ENCODE data around the gene HTR3A.

HTR3A gene

GRCh38 chr11:113997473-113997872 is 22.6 kb downstream of the HTR3A start (continued):
- TF ChIP-seq ZNF791 (tag by site-specific recombination; IDR thresholded peaks at IDR 0.05) (no peak), ZNF544 (tag by site-specific recombination; IDR thresholded peaks at IDR 0.05) (no peak), REPIN1 (tag by site-specific recombination; IDR thresholded peaks at IDR 0.05; ENCODE audit: low read depth) (no peak)
- TF ChIP-seq, protein P1, sequence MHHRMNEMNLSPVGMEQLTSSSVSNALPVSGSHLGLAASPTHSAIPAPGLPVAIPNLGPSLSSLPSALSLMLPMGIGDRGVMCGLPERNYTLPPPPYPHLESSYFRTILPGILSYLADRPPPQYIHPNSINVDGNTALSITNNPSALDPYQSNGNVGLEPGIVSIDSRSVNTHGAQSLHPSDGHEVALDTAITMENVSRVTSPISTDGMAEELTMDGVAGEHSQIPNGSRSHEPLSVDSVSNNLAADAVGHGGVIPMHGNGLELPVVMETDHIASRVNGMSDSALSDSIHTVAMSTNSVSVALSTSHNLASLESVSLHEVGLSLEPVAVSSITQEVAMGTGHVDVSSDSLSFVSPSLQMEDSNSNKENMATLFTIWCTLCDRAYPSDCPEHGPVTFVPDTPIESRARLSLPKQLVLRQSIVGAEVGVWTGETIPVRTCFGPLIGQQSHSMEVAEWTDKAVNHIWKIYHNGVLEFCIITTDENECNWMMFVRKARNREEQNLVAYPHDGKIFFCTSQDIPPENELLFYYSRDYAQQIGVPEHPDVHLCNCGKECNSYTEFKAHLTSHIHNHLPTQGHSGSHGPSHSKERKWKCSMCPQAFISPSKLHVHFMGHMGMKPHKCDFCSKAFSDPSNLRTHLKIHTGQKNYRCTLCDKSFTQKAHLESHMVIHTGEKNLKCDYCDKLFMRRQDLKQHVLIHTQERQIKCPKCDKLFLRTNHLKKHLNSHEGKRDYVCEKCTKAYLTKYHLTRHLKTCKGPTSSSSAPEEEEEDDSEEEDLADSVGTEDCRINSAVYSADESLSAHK (tag by site-specific recombination; IDR thresholded peaks at IDR 0.05): no peak

- H3K27ac ChIP-seq (ENCODE audit: extremely low read depth, low read depth, low read length): no peak overlapping the region
- H3K36me3 ChIP-seq (ENCODE audit: control insufficient read depth in 2 of 2, insufficient read depth in 1 of 2, low read length in 2 of 2): no peaks in the 10 kb centered on the region
- H3K9me3 ChIP-seq (ENCODE audit: control insufficient read depth, insufficient read depth, low read depth, low read length): no peaks in the 10 kb centered on the region
- POLR2A ChIA-PET: no interaction called here
- H3K4me1 ChIP-seq (ENCODE audit: control insufficient read depth, insufficient read depth, low read length): no peaks in the 10 kb centered on the region
- CTCF ChIA-PET: interaction anchor here (0.6 to 16.0 kb wide), 2 partner anchors 175 to 263 kb away, joined by 4 to 392 read pairs; no protein-coding TSS in a partner anchor
- no peak for TF ChIP-seq MZF1 (tag by site-specific recombination; IDR thresholded peaks at IDR 0.05; ENCODE audit: borderline replicate concordance)
- no peak for TF ChIP-seq GLIS2 (tag by site-specific recombination; IDR thresholded peaks at IDR 0.05)
- TF ChIP-seq ZSCAN30 (tag by site-specific recombination; IDR thresholded peaks at IDR 0.05): no peak
- TF ChIP-seq PRDM2 (tag by site-specific recombination; IDR thresholded peaks at IDR 0.05; ENCODE audit: borderline replicate concordance): no peak
- no peak for TF ChIP-seq ZIC2 (tag by site-specific recombination; IDR thresholded peaks at IDR 0.05)
- no peak overlapping the region for H3K4me3 ChIP-seq (ENCODE audit: low read depth, low read length)
Observed at GRCh38 chr11:113998574-113998973, 23.7 kb downstream of the HTR3A start.

- ChIA-PET POLR2A (no interaction called here), CTCF (interaction anchor here (16.0 kb wide), 1 partner anchor 261 kb away, joined by 392 read pairs; no protein-coding TSS in a partner anchor)
- Histone ChIP-seq H3K9me3 (ENCODE audit: control insufficient read depth, insufficient read depth, low read depth, low read length) (no peaks in the 10 kb centered on the region), H3K4me1 (ENCODE audit: control insufficient read depth, insufficient read depth, low read length) (no peaks in the 10 kb centered on the region), H3K27ac (ENCODE audit: extremely low read depth, low read depth, low read length) (no peak overlapping the region), H3K4me3 (ENCODE audit: low read depth, low read length) (no peak overlapping the region), H3K36me3 (ENCODE audit: control insufficient read depth in 2 of 2, insufficient read depth in 1 of 2, low read length in 2 of 2) (no peaks in the 10 kb centered on the region)
- TF ChIP-seq RBAK (tag by site-specific recombination; IDR thresholded peaks at IDR 0.05): no peak
- TF ChIP-seq GLI2 (tag by site-specific recombination; IDR thresholded peaks at IDR 0.05; ENCODE audit: borderline replicate concordance, low read depth): no peak
- no peak for TF ChIP-seq ZNF223 (tag by site-specific recombination; IDR thresholded peaks at IDR 0.05)
Observed at GRCh38 chr11:114000526-114000925, 25.6 kb downstream of the HTR3A start.

- Histone ChIP-seq H3K9me3 (ENCODE audit: control insufficient read depth, insufficient read depth, low read depth, low read length) (no peaks in the 10 kb centered on the region), H3K27ac (ENCODE audit: extremely low read depth, low read depth, low read length) (no peak overlapping the region), H3K4me1 (ENCODE audit: control insufficient read depth, insufficient read depth, low read length) (no peaks in the 10 kb centered on the region), H3K4me3 (ENCODE audit: low read depth, low read length) (no peak overlapping the region), H3K36me3 (ENCODE audit: control insufficient read depth in 2 of 2, insufficient read depth in 1 of 2, low read length in 2 of 2) (no peaks in the 10 kb centered on the region)
- ChIA-PET CTCF (interaction anchor here (0.6 to 16.0 kb wide), 6 partner anchors 7 to 260 kb away, joined by 3 to 392 read pairs (median 4); no protein-coding TSS in a partner anchor), POLR2A (no interaction called here)
- TF ChIP-seq ZNF121 (tag by site-specific recombination; IDR thresholded peaks at IDR 0.05) (no peak), KLF10 (tag by site-specific recombination; IDR thresholded peaks at IDR 0.05) (no peak), ZNF211 (tag by site-specific recombination; IDR thresholded peaks at IDR 0.05; ENCODE audit: low read depth) (no peak), SP2 (tag by site-specific recombination; IDR thresholded peaks at IDR 0.05) (no peak), ZNF518A (tag by site-specific recombination; conservative IDR thresholded peaks at IDR 0.05; ENCODE audit: low read depth) (no peak)
Observed at GRCh38 chr11:114001416-114001815, 26.5 kb downstream of the HTR3A start.

Data from HEK293 (cell line).